ENCODE measurements around the gene CHST3.

CHST3 gene

GRCh38 chr10:72056113-72056512, 91.9 kb downstream of the CHST3 start:
- no peaks in the 10 kb centered on the region for H3K9me3 ChIP-seq (ENCODE audit: severe bottlenecking)
- H3K36me3 ChIP-seq (ENCODE audit: low read depth) = no peaks in the 10 kb centered on the region
- no peaks in the 10 kb centered on the region for H3K4me1 ChIP-seq (ENCODE audit: insufficient read depth, poor library complexity, severe bottlenecking)
- H3K27me3 ChIP-seq (ENCODE audit: insufficient read depth, poor library complexity, severe bottlenecking) = no peaks in the 10 kb centered on the region
- no peak overlapping the region for H3K4me3 ChIP-seq (ENCODE audit: severe bottlenecking)
- no peak overlapping the region for H3K27ac ChIP-seq (ENCODE audit: poor library complexity, severe bottlenecking)
- no peak for ATAC-seq (ENCODE audit: low read depth)
- no peak for DNase-seq (ENCODE audit: low spot score)
- TF ChIP-seq CTCF (IDR thresholded peaks at IDR 0.05; ENCODE audit: poor library complexity, severe bottlenecking) = no peak

- no peak overlapping the region for H3K4me3 ChIP-seq (ENCODE audit: severe bottlenecking)
- ATAC-seq (ENCODE audit: low read depth) = no peak
- no peaks in the 10 kb centered on the region for H3K4me1 ChIP-seq (ENCODE audit: insufficient read depth, poor library complexity, severe bottlenecking)
- no peaks in the 10 kb centered on the region for H3K9me3 ChIP-seq (ENCODE audit: severe bottlenecking)
- H3K36me3 ChIP-seq (ENCODE audit: low read depth) = no peaks in the 10 kb centered on the region
- H3K27ac ChIP-seq (ENCODE audit: poor library complexity, severe bottlenecking) = no peak overlapping the region
- DNase-seq (ENCODE audit: low spot score) = no peak
- no peak for TF ChIP-seq CTCF (IDR thresholded peaks at IDR 0.05; ENCODE audit: poor library complexity, severe bottlenecking)
- H3K27me3 ChIP-seq (ENCODE audit: insufficient read depth, poor library complexity, severe bottlenecking) = no peaks in the 10 kb centered on the region
Measured at GRCh38 chr10:72056932-72057751, 92.9 kb downstream of the CHST3 start.

GRCh38 chr10:72058347-72058898, 94.2 kb downstream of the CHST3 start:
- TF ChIP-seq CTCF (IDR thresholded peaks at IDR 0.05; ENCODE audit: poor library complexity, severe bottlenecking) = no peak
- H3K9me3 ChIP-seq (ENCODE audit: severe bottlenecking) = no peaks in the 10 kb centered on the region
- H3K27ac ChIP-seq (ENCODE audit: poor library complexity, severe bottlenecking) = no peak overlapping the region
- no peak overlapping the region for H3K4me3 ChIP-seq (ENCODE audit: severe bottlenecking)
- H3K4me1 ChIP-seq (ENCODE audit: insufficient read depth, poor library complexity, severe bottlenecking) = no peaks in the 10 kb centered on the region
- DNase-seq (ENCODE audit: low spot score) (no peak), ATAC-seq (ENCODE audit: low read depth) (no peak)
- no peaks in the 10 kb centered on the region for H3K27me3 ChIP-seq (ENCODE audit: insufficient read depth, poor library complexity, severe bottlenecking)
- H3K36me3 ChIP-seq (ENCODE audit: low read depth) = no peaks in the 10 kb centered on the region

- ATAC-seq (ENCODE audit: low read depth) = no peak
- Histone ChIP-seq H3K4me1 (ENCODE audit: insufficient read depth, poor library complexity, severe bottlenecking) (no peaks in the 10 kb centered on the region), H3K27me3 (ENCODE audit: insufficient read depth, poor library complexity, severe bottlenecking) (no peaks in the 10 kb centered on the region), H3K27ac (ENCODE audit: poor library complexity, severe bottlenecking) (no peak overlapping the region), H3K9me3 (ENCODE audit: severe bottlenecking) (no peaks in the 10 kb centered on the region), H3K4me3 (ENCODE audit: severe bottlenecking) (no peak overlapping the region), H3K36me3 (ENCODE audit: low read depth) (no peaks in the 10 kb centered on the region)
- no peak for TF ChIP-seq CTCF (IDR thresholded peaks at IDR 0.05; ENCODE audit: poor library complexity, severe bottlenecking)
- no peak for DNase-seq (ENCODE audit: low spot score)
Measured at GRCh38 chr10:72058989-72059842, 95.0 kb downstream of the CHST3 start.

Data from RWPE2 (cell line).